DOHH2 (cell line): ENCODE data around the gene KLK7.

Experiments
- H3F3A ChIP-seq: fragments of 200-600 bp; sonication (generic), shearing (Covaris generic); 2 replicates; pipeline ENCODE4 v1.6.0; 2016; ENCODE audit warnings: antibody characterized with exemption, mild to moderate bottlenecking; ENCODE audit not compliant: control insufficient read depth, insufficient read depth
- H3K27ac ChIP-seq: fragments of 200-600 bp; sonication (generic); 2 replicates; pipeline ENCODE4 v1.5.1; 2014; ENCODE audit warnings: low read depth, mild to moderate bottlenecking, low read length, moderate library complexity
- H3K27me3 ChIP-seq: fragments of 200-600 bp; sonication (generic); 2 replicates; pipeline ENCODE4 v1.6.1; 2014; ENCODE audit warnings: mild to moderate bottlenecking, low read length, mixed read lengths; ENCODE audit not compliant: control insufficient read depth
- H3K36me3 ChIP-seq: fragments of 200-600 bp; sonication (generic); 2 replicates; pipeline ENCODE4 v1.6.1; 2014; ENCODE audit warnings: mild to moderate bottlenecking, low read length, moderate library complexity, mixed read lengths; ENCODE audit not compliant: control insufficient read depth
- H3K4me1 ChIP-seq: fragments of 200-600 bp; sonication (generic); 2 replicates; pipeline ENCODE4 v1.6.1; 2014; ENCODE audit warnings: mild to moderate bottlenecking, low read length, mixed read lengths; ENCODE audit not compliant: control insufficient read depth
- H3K4me2 ChIP-seq: fragments of 200-600 bp; sonication (generic); 2 replicates; pipeline ENCODE4 v1.6.0; 2014; ENCODE audit warnings: mild to moderate bottlenecking, low read length, moderate library complexity
- H3K4me3 ChIP-seq: fragments of 200-600 bp; sonication (generic); 2 replicates; pipeline ENCODE4 v1.5.1; 2014; ENCODE audit warnings: mild to moderate bottlenecking, low read length, mixed read lengths
- H3K79me2 ChIP-seq: fragments of 200-600 bp; sonication (generic); 2 replicates; pipeline ENCODE4 v1.6.1; 2014; ENCODE audit warnings: mild to moderate bottlenecking, low read length, mixed read lengths; ENCODE audit not compliant: control insufficient read depth
- H3K9me2 ChIP-seq: fragments of 200-600 bp; sonication (generic); replicated peaks from 2 replicates; pipeline ENCODE4 v1.6.1; 2014; ENCODE audit warnings: mild to moderate bottlenecking, low read length, mixed read lengths; ENCODE audit not compliant: control insufficient read depth
- H3K9me3 ChIP-seq: fragments of 200-600 bp; sonication (generic); 2 replicates; pipeline ENCODE4 v1.6.1; 2014; ENCODE audit warnings: antibody characterized with exemption, low read length, mixed read lengths; ENCODE audit not compliant: control insufficient read depth, insufficient read depth
- H4K20me1 ChIP-seq: fragments of 200-600 bp; sonication (generic); 2 replicates; pipeline ENCODE4 v1.6.0; 2014; ENCODE audit warnings: low read depth, mild to moderate bottlenecking, antibody characterized with exemption, low read length, moderate library complexity; ENCODE audit not compliant: control insufficient read depth, insufficient read depth
- EZH2phosphoT487 ChIP-seq: fragments of 200-600 bp; sonication (generic); IDR thresholded peaks from 2 replicates; pipeline ENCODE4 v1.6.1; 2017; ENCODE audit warnings: borderline replicate concordance, mild to moderate bottlenecking, antibody characterized with exemption, low read length, moderate library complexity, mixed read lengths
- TF ChIP-seq, protein P1 (sequence below): fragments of 200-600 bp; sonication (generic); IDR thresholded peaks from one replicate; pipeline ENCODE4 v1.5.1; 2014; ENCODE audit warnings: antibody characterized with exemption, mild to moderate bottlenecking, low read depth, low read length; ENCODE audit not compliant: poor library complexity, severe bottlenecking

The KLK7 gene

DNA sequence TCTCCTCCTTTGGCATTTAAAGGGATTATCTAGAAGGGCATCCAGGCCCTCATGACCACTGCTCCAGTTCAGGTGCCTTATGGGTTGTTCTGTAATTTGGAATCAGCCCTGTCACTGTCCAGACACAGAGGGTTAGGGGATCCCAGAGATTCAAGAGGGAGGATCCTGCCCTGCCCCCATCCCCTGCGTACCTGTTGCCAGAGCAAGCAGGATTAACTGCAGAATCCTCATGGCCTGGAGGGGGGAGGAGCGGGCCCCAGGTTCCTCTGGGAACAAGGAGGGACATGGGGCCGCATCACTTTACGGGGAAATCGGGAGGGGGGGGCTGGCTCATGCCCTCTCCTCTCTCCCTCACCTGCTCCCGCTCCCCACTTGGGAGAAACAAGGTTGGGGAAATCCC lies 41.7 kb upstream of the KLK7 start:
- no peaks in the 10 kb centered on the region for H3K4me1 ChIP-seq
- no peaks in the 10 kb centered on the region for H3F3A ChIP-seq
- TF ChIP-seq, protein P1, sequence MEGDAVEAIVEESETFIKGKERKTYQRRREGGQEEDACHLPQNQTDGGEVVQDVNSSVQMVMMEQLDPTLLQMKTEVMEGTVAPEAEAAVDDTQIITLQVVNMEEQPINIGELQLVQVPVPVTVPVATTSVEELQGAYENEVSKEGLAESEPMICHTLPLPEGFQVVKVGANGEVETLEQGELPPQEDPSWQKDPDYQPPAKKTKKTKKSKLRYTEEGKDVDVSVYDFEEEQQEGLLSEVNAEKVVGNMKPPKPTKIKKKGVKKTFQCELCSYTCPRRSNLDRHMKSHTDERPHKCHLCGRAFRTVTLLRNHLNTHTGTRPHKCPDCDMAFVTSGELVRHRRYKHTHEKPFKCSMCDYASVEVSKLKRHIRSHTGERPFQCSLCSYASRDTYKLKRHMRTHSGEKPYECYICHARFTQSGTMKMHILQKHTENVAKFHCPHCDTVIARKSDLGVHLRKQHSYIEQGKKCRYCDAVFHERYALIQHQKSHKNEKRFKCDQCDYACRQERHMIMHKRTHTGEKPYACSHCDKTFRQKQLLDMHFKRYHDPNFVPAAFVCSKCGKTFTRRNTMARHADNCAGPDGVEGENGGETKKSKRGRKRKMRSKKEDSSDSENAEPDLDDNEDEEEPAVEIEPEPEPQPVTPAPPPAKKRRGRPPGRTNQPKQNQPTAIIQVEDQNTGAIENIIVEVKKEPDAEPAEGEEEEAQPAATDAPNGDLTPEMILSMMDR, result no peak
- no peak for TF ChIP-seq EZH2phosphoT487
- no peaks in the 10 kb centered on the region for H3K9me3 ChIP-seq
- no peaks in the 10 kb centered on the region for H4K20me1 ChIP-seq
- no peak overlapping the region for H3K27ac ChIP-seq
- no peaks in the 10 kb centered on the region for H3K36me3 ChIP-seq
- H3K4me2 ChIP-seq, result no peak overlapping the region
- no peaks in the 10 kb centered on the region for H3K9me2 ChIP-seq
- H3K27me3 ChIP-seq, result no peaks in the 10 kb centered on the region
- no peaks in the 10 kb centered on the region for H3K79me2 ChIP-seq
- H3K4me3 ChIP-seq, result no peak overlapping the region

DNA sequence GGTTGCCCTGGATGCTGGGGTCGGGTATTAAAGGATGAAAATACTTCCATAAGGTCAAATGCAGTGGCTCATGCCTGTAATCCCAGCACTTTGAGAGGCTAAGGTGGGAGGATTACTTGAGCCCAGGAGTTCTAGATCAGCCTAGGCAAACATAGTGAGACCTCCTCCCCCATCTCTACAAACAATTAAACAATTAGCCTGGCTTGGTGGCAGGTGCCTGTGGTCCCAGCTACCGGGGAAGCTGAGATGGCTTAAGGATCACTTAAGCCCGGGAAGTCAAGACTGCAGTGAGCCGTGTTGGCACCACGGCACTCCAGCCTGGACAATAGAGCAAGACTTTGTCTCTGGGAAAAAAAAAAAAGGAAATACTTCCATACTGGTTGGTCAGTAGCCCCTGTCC lies 41.2 kb upstream of the KLK7 start:
- H3K9me2 ChIP-seq, result no peaks in the 10 kb centered on the region
- H3K36me3 ChIP-seq, result no peaks in the 10 kb centered on the region
- H3F3A ChIP-seq, result no peaks in the 10 kb centered on the region
- H3K4me1 ChIP-seq, result no peaks in the 10 kb centered on the region
- H3K4me2 ChIP-seq, result no peak overlapping the region
- H3K9me3 ChIP-seq, result no peaks in the 10 kb centered on the region
- no peak overlapping the region for H3K27ac ChIP-seq
- H3K4me3 ChIP-seq, result no peak overlapping the region
- H3K27me3 ChIP-seq, result no peaks in the 10 kb centered on the region
- H3K79me2 ChIP-seq, result no peaks in the 10 kb centered on the region
- no peak for TF ChIP-seq EZH2phosphoT487
- TF ChIP-seq, protein P1, result no peak
- H4K20me1 ChIP-seq, result no peaks in the 10 kb centered on the region

DNA sequence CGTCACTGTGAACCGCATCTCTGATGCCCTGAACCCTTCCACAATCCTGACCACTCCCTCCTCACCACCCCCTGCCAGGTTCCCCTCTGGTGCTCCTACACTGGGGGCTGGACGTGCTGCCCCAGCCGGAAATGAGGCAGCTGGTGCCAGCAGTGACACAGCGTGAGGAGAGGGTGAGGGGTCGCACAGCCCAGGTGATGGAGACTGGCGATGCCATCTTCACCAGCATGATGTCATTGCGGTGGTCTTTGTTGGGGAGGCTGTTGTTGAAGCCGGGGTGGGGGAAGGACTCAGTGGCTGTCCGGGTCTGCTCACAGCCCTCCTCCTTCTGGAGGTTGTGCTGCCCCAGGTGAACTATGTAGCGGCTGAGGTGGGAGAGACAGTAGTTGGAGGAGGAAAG lies 40.2 kb upstream of the KLK7 start:
- TF ChIP-seq, protein P1, result no peak
- TF ChIP-seq EZH2phosphoT487, result no peak
- Histone ChIP-seq H3K4me1 (no peaks in the 10 kb centered on the region), H3K9me3 (no peaks in the 10 kb centered on the region), H4K20me1 (no peaks in the 10 kb centered on the region), H3K79me2 (no peaks in the 10 kb centered on the region), H3K4me3 (no peak overlapping the region), H3K27me3 (no peaks in the 10 kb centered on the region), H3K36me3 (no peaks in the 10 kb centered on the region), H3K9me2 (no peaks in the 10 kb centered on the region), H3K4me2 (no peak overlapping the region), H3F3A (no peaks in the 10 kb centered on the region), H3K27ac (no peak overlapping the region)

DNA sequence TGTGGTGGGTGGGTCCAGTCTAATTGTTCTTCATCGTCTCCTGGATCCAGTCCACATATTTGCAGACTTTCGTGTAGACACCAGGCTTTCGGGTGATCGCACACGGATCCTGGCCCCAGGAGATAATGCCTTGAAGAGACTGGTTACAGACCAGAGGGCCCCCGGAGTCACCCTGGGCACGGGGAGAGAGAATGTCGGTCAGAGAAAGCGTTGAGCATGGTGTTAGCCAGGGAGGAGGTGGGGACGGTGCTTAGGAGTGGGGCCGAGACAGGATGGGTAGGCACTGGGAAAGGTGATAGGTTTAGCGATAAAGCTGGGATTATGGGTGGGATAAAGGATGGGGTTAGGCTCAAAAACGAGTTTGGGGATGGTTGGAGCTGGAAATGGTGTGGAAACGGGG lies 38.8 kb upstream of the KLK7 start:
- no peak overlapping the region for H3K4me3 ChIP-seq
- H3K36me3 ChIP-seq, result no peaks in the 10 kb centered on the region
- no peak overlapping the region for H3K27ac ChIP-seq
- H3K4me2 ChIP-seq, result no peak overlapping the region
- H3K9me2 ChIP-seq, result no peaks in the 10 kb centered on the region
- H3K79me2 ChIP-seq, result no peaks in the 10 kb centered on the region
- no peaks in the 10 kb centered on the region for H3F3A ChIP-seq
- H3K27me3 ChIP-seq, result no peaks in the 10 kb centered on the region
- H3K4me1 ChIP-seq, result no peaks in the 10 kb centered on the region
- TF ChIP-seq, protein P1, result no peak
- no peak for TF ChIP-seq EZH2phosphoT487
- no peaks in the 10 kb centered on the region for H4K20me1 ChIP-seq
- no peaks in the 10 kb centered on the region for H3K9me3 ChIP-seq
